ENCODE data around the gene INSYN1. TPM values are rescaled to one million over a fixed set of nuclear protein-coding genes. Genes with fewer than 3 reads are reported as not detected.

INSYN1 gene
- polyA plus RNA-seq, 3 donors: not detected

GRCh38 chr15:73752806-73753193 is 351 bp downstream of the INSYN1 start:
- Histone ChIP-seq H3K4me3 (replicated peaks in 1 of 3; ENCODE audit: low read depth in 2 of 3, low read length in 3 of 3) (no peak overlapping the region), H3K79me2 (ENCODE audit: insufficient read depth, low read length) (no peaks in the 10 kb centered on the region), H3K9me3 (replicated peaks in 1 of 2; ENCODE audit: control insufficient read depth in 1 of 2, insufficient read depth in 1 of 2, low read length in 2 of 2) (no peaks in the 10 kb centered on the region), H3K27me3 (ENCODE audit: control insufficient read depth in 2 of 2, insufficient read depth in 2 of 2, low read length in 2 of 2) (peaks cover 39 to 62% of the 10 kb centered on the region in 2 donors), H3K9ac (ENCODE audit: insufficient read depth, low read length, poor library complexity, severe bottlenecking) (no peak overlapping the region), H3K4me1 (ENCODE audit: control insufficient read depth in 1 of 2, insufficient read depth in 2 of 2, low read length in 2 of 2) (no peaks in the 10 kb centered on the region), H3K36me3 (replicated peaks in 1 of 2; ENCODE audit: control insufficient read depth in 1 of 2, insufficient read depth in 2 of 2, low read length in 2 of 2) (no peaks in the 10 kb centered on the region), H3K4me2 (replicated peaks; ENCODE audit: extremely low read depth, low read length, poor library complexity, severe bottlenecking) (no peak overlapping the region), H4K20me1 (ENCODE audit: insufficient read depth, low read length) (no peaks in the 10 kb centered on the region), H2AFZ (ENCODE audit: insufficient read depth, low read depth, low read length, poor library complexity, severe bottlenecking) (no peak overlapping the region), H3K27ac (ENCODE audit: low read depth in 1 of 2, low read length in 2 of 2) (no peak overlapping the region)
- Mint-ChIP-seq H3K27me3 (ENCODE audit: low read depth in 3 of 3) (peaks cover 55 to 81% (median 61%) of the 10 kb centered on the region in 3 donors), H3K36me3 (peaks cover 0 to 2% of the 10 kb centered on the region in 2 donors), H3K4me3 (no peak overlapping the region), H3K27ac (no peak overlapping the region), H3K4me1 (peaks cover 2% of the 10 kb centered on the region), H3K9me3 (peaks cover 0 to 6% (median 2%) of the 10 kb centered on the region in 7 donors)
- DNase-seq: no peak
- intact Hi-C loops (cut with micrococcal nuclease): no loop called here
- WGBS (ENCODE audit: insufficient coverage): under 1% methylated on average over 41 of the region's 56 CpGs
- TF ChIP-seq CTCF (IDR thresholded peaks at IDR 0.05): no peak

- Histone ChIP-seq H3K36me3 (replicated peaks in 1 of 2; ENCODE audit: control insufficient read depth in 1 of 2, insufficient read depth in 2 of 2, low read length in 2 of 2) (no peaks in the 10 kb centered on the region), H3K4me1 (ENCODE audit: control insufficient read depth in 1 of 2, insufficient read depth in 2 of 2, low read length in 2 of 2) (no peaks in the 10 kb centered on the region), H3K9ac (ENCODE audit: insufficient read depth, low read length, poor library complexity, severe bottlenecking) (no peak overlapping the region), H3K4me2 (replicated peaks; ENCODE audit: extremely low read depth, low read length, poor library complexity, severe bottlenecking) (no peak overlapping the region), H3K79me2 (ENCODE audit: insufficient read depth, low read length) (no peaks in the 10 kb centered on the region), H3K27me3 (ENCODE audit: control insufficient read depth in 2 of 2, insufficient read depth in 2 of 2, low read length in 2 of 2) (peaks cover 37 to 64% of the 10 kb centered on the region in 2 donors), H3K4me3 (replicated peaks in 1 of 3; ENCODE audit: low read depth in 2 of 3, low read length in 3 of 3) (no peak overlapping the region), H3K27ac (ENCODE audit: low read depth in 1 of 2, low read length in 2 of 2) (no peak overlapping the region), H2AFZ (ENCODE audit: insufficient read depth, low read depth, low read length, poor library complexity, severe bottlenecking) (no peak overlapping the region), H3K9me3 (replicated peaks in 1 of 2; ENCODE audit: control insufficient read depth in 1 of 2, insufficient read depth in 1 of 2, low read length in 2 of 2) (no peaks in the 10 kb centered on the region), H4K20me1 (ENCODE audit: insufficient read depth, low read length) (no peaks in the 10 kb centered on the region)
- Mint-ChIP-seq H3K9me3 (peaks cover 0 to 6% (median 2%) of the 10 kb centered on the region in 7 donors), H3K36me3 (peaks cover 0 to 2% of the 10 kb centered on the region in 2 donors), H3K4me1 (peaks cover 2% of the 10 kb centered on the region), H3K27me3 (ENCODE audit: low read depth in 3 of 3) (peaks cover 60 to 84% (median 62%) of the 10 kb centered on the region in 3 donors), H3K4me3 (peak overlapping the region in 1 of 2 donors; percentile 48), H3K27ac (no peak overlapping the region)
- under 1% methylated on average over 70 of the region's 79 CpGs for WGBS (ENCODE audit: insufficient coverage)
- intact Hi-C loops (cut with micrococcal nuclease): no loop called here
- DNase-seq: no peak
- no peak for TF ChIP-seq CTCF (IDR thresholded peaks at IDR 0.05)
Measured at GRCh38 chr15:73751899-73752805, 999 bp downstream of the INSYN1 start.
